GM18505 (cell line): ENCODE results near the gene CBX3.

Experiments
- ATAC-seq: cut with Tn5 transposase; IDR thresholded peaks from one replicate; pipeline ENCODE4 v1.9.1; 2021; ENCODE audit not compliant: unreplicated experiment
- POLR2A ChIP-seq: IDR thresholded peaks from 4 replicates; pipeline ENCODE4 v1.6.1; 2011; ENCODE audit warnings: borderline replicate concordance; ENCODE audit not compliant: insufficient read depth, insufficient read length; ENCODE audit errors: extremely low read depth

CBX3 gene

DNA sequence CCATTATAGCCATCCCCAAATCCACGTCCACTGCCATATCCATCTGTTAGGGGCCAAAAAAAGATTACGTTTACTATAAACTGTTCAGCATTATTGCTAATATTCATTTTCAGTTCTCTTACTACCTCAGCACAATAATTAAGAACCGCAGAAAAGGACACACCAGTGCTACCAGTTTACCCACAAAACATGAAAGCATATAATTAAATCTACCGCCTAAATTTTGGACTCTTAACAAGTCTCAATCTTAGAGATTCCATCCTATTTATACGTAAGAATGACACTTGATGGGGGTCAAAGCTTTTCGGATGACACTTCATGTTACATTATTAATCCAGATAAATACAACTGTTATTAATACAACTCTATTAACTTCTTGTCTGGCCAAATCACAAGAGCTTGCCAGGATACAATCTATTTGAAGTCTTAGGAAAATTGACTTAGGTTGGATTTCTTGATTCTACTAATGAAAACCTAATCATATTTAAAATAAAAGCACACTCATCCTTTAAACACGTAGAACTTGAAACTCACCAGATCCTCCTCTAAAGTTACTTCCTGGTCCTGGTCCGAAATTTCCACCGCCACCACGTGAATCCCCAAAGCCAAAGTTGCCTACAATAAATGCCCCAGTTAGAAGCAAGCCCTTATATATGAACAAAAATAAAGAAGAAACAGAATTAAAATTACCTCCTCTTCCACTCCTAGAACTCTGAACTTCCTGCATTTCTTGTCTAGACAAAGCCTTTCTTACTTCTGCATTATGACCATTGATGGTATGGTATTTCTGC is 5.5 kb upstream of the CBX3 start:
- TF ChIP-seq POLR2A = no peak
- no peak for ATAC-seq

GRCh38 chr7:26197153-26198115 is 4.1 kb upstream of the CBX3 start:
- TF ChIP-seq POLR2A = no peak
- no peak for ATAC-seq

DNA sequence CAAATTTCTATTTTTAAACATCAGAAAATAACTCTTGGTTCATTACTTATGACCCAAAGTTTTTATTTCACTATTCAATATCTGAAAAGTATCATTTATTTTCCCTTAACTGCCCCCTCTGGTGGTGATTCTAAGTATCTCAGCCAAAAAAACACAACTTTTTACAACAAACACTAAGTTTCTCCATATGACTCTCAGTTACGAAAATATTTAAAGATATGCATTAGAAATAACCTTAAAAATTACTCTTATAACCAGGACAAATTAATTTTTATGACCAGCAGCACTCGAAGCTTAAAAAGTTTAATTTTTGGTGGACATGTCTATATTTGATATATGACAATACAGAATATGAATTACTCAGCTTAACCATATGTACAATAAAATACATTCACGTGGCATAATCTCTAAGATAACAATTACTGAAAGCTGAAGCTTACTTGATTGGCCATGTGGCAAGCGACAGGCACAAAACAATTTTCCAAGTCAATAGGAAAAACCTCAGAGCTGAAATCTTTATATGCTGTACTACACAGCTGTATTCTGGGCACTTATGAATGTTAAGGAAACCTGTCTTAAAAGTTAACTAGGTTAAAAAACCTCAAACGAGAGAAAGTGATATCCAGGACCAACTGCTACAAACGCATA is 3.3 kb upstream of the CBX3 start:
- no peak for ATAC-seq
- TF ChIP-seq POLR2A = no peak

GRCh38 chr7:26198781-26199169 is 2.8 kb upstream of the CBX3 start:
- TF ChIP-seq POLR2A = no peak
- no peak for ATAC-seq

GRCh38 chr7:26199301-26200037 is 2.1 kb upstream of the CBX3 start:
- no peak for TF ChIP-seq POLR2A
- no peak for ATAC-seq

- no peak for TF ChIP-seq POLR2A
- ATAC-seq = peak; percentile 1
Measured at GRCh38 chr7:26200038-26200443, 1.5 kb upstream of the CBX3 start.

GRCh38 chr7:26200444-26201246 is 900 bp upstream of the CBX3 start, which contains the start of gene HNRNPA2B1:
TSS of gene HNRNPA2B1 (minus strand) at chr7:26200746. CDS start at chr7:26200577, 169 bp downstream.
- ATAC-seq = peak; percentile 48
- peak; percentile 100 for TF ChIP-seq POLR2A

DNA sequence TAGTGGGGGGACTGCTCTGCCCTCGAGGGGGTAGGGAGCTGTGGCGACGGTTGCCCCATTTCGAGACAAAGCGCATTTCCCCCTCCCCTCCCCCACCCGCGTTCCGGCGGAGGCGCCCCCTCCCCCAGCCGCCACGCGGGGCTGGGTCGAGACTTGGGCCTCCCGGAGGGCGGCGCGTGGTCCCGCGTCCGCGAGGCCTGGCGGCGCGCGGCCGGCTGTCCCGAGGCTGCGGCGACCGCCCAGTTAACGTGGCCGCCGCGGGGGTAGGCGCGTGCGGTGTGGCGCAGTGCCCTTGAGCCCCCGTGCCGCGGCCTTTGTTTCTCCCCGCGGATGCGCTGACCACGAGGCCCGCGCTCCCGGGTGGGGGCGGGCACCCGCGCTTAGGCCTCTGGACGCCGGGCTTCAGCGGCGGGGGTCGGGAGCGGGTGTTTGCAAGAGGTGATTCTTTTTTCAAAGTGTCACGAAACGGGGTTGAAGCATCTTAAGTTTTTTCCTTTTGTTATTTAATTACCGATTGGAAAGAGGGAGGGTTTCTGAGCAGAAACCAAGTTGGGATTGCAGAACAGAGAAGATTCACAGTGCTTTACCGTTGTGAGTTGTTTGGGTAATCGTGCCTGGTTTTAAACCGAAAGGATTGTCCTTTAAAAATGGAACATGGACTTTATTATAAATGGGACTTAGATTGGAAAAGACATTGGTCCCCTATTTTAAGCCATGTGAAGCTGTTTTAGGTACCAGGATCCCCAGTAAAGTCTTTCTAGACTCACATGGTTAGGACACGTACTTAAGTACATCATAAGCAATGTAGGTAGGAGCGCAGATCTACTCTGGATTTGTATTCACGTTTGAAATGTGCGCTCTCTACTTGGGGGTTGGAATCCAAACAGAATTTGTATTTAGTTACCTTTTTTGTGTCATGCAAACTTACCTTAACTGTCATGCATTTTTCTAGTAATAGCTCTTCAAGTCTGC is 760 bp downstream of the CBX3 start:
- no peak for TF ChIP-seq POLR2A
- ATAC-seq = peak; percentile 9

DNA sequence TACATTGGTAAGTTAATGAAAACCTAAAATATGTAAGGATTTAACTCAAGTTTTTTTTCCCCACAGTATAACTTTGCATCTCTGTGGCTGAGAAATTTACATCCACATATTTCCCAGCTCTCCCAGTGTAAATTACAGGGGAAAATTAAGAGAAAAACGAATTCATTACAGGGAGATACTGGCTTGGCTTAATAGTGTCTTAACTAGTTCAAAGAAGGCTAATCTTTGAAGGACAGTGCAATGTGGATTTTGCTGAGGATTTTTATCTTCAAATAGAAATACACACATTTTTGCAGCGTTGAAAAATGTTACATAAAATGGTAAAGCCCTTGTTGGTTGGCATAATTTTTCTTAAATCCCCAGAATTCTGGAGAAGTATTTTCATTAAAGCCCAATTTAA is 1.5 kb downstream of the CBX3 start:
- TF ChIP-seq POLR2A = no peak
- ATAC-seq = no peak

- TF ChIP-seq POLR2A = no peak
- no peak for ATAC-seq
Measured at GRCh38 chr7:26208040-26208439, 6.5 kb downstream of the CBX3 start.

GRCh38 chr7:26212921-26213718 is 11.6 kb downstream of the CBX3 start:
- ATAC-seq = no peak
- no peak for TF ChIP-seq POLR2A
